Globus pallidus (tissue), 1 donor: ENCODE results near the gene SPAG16.

ENCODE experiments used
- DNase-seq: peaks from one replicate; pipeline ENCODE4 v3.0.0-alpha.2; 2015; ENCODE audit warnings: low spot score

SPAG16 gene

DNA sequence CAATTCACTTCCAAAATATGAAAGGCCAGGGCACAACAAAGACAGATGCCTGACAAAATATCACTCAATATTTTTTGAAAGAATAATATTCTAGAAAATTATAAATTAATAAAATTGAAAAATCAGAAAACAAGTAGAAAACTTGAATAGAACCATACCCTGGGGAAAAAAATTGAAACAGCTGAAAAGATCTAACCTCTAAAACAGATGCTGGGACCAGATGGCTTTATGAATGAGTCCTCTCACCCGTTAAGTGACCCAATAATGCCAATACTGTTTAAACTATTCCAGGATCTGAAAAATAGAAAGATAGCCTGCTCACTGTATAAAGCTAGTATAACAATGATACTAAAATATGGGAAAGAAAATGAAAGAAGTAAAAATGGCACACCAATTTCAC is 804.3 kb downstream of the SPAG16 start:
- DNase-seq: no peak

DNA sequence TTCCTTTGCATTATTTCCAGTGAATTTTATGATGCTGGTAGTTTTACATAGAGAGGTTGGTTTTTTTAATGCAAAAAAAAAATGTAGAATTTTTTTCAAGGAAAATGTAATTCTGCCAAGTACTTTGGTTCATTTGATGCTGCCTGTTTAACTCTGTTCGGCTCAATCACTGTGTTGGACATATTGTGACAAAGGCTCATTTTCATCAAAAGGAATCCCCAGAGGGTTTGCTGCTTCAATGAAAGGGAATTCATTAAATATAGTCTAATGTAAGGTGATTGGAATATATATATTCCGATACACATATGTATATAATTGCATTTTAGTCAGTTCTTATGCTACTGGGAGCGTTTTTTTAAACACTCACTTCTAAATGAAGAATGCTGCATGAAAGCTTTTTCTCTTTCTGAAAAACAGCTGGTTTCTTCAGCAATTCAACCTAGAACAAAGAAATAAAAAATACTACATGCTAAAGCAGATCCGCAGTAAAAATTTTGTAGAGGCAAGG is 812.0 kb downstream of the SPAG16 start:
- no peak for DNase-seq

DNA sequence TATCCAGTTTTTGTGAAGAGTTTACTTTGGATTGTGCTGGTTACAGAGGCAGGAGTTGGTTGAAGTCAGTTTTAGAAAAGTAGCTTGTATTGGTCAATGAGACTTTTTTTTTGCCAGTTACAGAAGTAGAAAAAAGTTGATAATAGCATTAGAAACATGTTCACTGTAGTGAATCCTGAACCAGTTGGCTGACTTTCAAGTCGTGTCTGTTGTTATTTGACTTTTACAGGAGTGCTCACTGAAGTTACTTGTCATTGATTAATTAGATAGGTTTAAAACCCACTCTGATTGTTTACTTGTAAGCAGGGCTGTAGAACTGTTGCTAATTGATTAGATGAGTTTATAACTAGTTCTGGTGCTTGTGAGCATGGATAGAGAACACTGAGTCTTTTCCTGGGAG is 814.5 kb downstream of the SPAG16 start:
- DNase-seq: no peak

DNA sequence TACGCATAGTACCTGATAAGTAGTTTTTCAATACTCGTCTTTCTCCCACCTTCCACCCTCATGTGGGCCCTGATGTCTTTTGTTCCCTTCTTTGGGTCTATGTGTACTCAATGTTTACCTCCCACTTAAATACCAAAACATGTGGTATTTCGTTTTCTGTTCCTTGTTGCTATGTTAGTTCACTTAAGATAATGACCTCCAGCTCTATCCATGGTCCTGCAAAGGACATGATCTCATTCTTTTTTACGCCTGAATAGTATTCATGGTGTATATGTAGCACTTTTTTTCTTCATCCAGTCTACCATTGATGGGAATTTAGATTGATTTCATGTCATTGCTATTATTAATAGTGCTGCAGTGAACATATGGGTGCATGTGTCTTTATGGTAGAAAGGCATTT is 816.2 kb downstream of the SPAG16 start:
- no peak for DNase-seq

DNA sequence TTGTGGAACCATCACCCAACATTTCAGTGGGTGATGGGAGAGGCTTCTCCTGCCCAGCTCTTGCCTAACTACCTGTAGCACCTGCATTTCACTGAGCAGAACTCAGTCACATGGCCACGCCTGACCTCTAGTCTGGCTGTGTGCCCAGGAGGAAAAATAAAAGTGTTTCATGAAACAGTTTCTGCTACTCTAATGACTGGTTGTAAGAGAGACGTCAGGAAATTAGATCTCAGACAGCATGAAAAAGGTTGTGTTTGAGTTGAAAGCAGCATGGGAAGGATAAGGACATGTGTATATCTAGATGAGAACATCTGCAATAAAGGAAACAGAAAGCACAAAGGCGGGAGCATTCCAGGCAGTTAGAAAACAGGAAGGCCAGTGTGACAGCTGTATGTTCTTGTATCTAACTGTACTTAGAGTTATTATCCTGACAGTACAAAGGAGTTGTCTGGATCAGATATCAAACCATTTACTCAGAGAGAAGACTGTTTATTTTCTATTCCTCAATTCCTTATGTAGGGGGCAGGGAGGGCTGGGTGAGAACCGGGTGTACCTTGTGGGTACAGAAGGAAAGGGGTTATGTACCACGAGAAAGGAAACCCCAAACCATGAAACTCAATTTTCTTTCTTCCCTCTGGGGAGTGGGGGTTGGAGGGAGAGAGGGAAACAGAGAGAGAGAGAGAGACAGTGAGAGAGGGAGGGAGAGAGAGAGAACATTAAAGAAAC is 819.2 kb downstream of the SPAG16 start:
- DNase-seq: no peak

DNA sequence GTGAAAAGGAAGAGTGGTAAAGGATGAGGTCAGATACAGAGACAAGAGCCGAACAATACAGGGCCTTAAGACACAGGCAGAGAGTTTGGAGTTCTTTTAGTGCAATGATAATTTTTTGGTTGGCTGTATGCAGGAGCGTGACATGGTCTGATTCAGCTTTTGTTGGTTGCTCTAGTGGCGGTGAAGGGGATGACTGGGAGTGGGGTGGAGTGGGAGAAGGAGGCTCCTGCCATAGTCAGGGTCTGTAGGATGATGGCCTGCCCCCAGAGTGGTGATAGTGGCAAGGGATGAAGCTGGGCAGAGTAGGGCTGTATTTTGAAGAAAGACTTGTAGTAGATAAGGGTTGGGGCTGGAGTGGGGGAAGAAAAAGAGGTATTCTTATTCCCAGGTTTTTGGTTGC is 820.0 kb downstream of the SPAG16 start:
- DNase-seq: no peak

DNA sequence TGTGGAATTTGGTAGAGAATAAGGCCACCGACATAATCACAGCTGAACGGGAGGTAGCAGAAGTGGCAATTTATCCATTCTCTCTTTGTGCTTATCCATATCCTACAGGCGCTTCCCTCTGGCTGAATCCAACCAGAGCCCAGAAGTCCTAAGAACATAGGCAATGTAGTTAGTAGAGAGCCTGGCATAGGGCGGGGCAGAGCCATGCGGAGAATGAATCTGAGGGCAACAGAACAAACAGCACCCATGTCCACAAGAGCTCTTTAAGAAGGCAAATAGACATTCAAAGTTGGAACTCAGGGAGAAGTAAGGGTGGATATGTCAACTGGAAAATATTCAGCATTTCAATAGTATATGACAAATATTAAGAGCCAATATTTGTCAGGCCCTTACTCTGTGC is 820.7 kb downstream of the SPAG16 start:
- no peak for DNase-seq

DNA sequence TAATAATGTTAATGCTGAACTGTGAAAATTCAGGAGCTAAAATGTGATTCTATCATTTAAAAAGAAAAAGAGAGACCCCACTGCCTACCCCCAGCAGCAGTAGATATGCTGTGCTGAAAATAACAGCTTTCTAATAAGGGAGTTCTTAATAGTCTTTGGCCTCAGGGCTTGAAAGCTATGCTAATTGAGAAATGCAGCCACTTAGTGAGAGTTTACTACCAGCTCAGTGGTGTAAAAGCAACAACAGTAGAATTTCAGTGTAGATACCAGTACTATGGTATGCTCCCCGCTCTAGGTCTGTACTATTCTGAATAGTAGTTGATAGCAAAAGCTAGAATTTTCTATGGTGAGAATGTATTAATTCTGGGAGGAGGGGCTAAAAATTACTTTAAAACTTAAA is 823.5 kb downstream of the SPAG16 start:
- no peak for DNase-seq

DNA sequence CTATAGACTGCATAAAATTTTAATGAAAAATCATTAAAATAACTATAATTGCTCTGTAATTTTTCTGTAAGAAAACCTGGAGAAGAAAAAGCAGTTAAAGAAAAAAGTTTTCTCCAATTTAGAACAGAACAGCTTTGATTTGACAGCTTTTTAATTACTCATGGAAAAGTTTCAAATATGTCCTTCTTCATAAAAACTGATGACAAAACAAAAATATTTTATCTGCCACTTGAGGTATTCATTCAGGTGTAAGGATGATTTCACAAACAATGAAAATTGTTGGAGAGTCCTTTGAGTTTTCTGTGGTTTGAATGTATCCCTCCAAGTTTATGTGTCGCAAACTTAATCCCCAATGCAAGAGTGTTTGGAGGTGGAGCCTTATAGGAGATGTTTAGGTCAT is 824.3 kb downstream of the SPAG16 start:
- DNase-seq: no peak

DNA sequence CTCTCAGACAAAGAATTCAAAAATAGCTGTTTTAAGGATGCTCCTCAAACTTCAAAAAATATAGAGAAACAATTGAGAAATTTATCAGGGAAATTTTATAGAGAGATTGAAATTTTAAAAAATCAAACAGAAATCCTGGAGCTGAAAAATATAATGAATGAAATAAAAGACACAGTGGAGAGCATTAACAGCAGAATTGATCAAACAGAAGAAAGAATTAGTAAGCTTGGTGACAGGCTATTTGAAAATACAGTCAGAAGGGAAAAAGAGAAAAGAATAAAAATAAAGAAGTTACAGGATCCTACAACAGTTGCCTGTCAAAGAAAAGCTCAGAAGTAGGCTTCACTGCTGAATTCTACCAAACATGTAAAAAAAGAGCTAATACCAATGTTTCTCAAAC is 832.8 kb downstream of the SPAG16 start:
- no peak for DNase-seq

DNA sequence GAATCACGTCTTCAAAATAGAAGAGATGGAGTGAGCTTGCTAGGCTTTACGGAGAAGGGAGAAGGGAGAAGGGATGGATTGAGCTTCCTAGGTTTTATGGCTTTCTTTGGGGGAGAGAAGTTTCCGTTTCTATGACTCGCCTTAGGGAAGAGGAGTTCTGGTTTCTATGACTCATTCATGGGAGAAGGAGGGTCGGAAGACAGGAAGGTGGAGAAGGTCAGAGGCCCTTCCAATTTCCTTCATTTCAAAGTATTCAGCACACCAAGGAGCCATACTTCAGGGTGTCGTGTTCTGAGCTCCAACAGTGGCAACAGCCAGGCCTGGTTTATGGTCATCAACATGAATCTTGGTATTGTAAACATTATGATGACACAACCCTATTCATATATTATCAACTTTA is 841.9 kb downstream of the SPAG16 start:
- no peak for DNase-seq

DNA sequence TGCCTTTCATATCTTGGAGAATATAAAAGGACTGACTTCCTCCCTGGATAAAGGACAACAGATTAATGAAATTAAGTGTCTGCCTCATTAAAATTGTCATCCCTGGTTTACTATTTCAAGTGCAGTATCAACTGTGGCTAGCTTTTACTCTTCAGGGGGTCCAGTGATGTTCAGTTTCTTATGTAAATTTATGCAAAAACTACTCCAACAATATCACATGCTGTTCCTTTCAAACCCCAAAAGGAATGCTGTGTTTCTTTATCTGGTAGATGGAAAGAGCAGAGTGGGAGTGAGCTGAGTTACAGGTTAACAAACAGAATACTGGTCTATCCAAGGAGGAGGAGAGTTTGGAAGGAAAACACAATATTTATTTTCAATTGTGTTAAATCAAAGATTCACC is 842.9 kb downstream of the SPAG16 start:
- no peak for DNase-seq

DNA sequence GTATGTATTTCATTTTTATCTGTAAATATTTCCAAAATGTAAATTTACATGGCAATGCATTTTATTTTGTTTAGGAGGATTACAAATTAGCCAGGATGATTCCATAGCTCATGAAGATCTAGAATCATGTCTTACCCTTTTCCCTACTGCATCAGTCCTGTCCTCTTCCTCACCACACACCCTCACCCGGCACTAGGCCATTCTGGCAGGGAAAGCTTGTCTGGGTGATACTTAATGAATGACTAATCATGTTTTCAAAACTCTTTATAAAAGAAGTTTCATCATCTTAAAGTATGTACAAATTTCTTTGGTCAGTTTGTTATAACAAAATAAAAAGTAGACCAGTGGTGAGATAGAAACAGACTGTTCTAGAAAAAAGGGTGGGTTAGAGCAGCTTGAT is 843.3 kb downstream of the SPAG16 start:
- no peak for DNase-seq

DNA sequence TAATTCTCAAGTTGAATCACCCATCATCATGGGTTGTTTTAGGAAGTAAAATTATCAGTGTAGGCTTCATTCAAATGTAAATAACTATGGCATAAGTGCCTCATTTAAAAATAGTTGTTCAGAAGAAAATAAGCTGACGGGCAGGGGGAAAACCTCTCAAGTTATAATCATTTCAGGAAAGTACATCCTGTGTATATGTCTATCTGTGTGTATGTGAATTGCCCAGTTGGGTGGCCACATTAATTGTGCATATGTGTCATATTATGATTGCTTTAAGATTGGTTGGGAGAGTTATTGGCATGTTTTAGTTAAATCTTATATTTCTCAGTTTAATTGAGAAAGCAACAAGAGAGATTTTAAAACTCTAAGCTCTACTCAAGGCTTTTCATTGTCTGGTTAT is 843.8 kb downstream of the SPAG16 start:
- no peak for DNase-seq

DNA sequence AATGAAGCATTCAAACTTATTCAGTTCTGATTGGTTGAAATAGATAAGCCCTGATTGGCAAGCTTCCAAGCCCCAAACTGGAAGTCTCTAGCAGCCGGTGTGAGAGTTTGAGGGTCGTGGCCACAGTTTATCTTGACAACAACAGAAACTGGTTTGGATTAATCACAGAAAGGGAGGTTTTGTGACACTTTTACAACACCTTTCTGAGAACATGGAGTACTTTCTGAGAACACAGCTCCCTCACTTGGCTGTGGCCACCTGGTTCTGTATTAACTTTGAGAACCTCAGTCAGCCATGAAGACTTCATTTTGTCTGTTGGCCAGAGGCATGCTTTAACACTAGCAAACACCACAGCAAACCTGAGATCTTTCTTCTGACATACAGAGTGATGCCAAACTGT is 845.9 kb downstream of the SPAG16 start:
- DNase-seq: no peak

DNA sequence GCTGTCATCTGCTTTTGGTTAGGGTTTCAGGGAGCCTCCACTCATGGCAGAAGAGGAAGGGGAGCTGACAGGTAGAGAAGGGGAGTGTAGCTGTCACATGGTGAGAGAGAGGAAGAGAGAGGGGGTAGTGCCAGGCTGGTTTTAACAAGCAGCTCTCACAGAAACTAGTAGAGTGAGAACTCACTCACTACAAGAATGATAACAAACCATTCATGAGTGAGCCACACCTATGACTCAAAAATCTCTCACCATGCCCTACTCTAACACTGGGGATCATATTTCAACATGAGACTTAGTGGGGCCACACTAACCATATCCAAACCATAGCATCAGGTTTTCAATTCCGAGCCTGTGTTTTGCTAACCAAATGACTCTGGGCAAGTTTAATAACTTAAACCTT is 851.7 kb downstream of the SPAG16 start:
- DNase-seq: no peak

DNA sequence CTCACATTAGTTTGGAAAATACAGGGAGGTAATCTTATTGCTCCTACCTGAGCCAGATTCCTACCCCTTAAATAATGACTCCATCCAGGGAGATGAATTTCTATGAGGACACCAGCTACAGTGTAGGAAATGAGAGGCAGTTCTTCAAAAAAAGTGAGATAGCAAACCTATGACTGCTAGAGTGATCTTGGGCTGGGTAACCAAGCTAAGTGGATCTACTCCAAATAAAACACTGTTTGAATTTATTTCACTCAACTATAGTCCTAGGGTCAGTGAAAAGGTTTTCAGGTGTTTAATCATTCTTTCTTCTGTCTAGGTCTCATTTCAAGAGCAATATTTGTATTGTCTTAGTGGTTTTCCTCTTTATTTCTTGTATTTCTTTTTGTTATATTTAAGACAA is 854.5 kb downstream of the SPAG16 start:
- no peak for DNase-seq

DNA sequence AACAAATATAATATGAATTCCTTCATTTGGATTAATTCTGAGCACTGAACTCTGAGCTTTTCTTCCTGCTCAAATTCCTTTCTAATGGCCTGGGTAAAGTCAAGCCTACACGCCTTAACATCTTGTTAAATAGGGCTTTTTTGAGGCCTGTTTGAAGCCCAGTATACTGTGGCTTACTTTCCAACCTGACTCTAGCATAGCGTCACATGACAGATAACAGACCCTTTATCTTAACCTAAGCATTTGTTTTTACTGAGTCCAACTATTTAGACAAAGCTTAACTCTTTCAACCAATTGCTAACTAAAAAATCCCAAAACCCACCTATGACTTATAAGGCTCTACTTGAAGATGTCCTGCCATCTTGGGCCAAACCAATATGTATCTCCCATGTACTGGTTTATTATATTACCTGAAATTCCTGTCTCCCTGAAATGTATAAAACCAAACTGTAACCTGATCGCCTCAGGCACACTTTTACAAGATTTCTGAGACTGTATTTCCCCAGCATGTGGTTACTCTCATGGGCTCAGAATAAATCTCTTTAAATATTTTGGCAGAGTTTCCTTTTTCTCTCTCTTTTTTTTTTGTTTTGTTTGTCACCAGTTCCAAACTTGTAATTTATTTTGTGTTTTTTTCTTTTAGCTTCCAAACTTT is 855.5 kb downstream of the SPAG16 start:
- DNase-seq: no peak

DNA sequence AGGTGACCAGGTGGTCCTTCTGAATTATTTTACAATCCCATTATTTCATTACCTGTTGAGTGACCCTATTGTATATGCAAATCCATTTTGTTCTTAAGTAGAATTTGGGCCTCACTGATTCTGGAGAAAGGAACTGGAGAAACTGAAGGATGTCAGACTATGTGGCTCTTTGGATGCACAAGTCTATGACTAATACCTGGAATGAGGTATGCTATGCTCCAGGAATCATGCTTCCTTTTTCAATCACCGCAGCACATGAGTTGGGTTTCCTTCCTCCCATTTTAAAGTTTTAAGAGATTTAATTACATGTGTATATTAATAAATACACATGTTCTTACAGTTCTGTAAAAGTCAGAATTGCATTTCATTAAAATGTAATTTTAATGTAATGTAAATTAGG is 872.7 kb downstream of the SPAG16 start:
- no peak for DNase-seq

DNA sequence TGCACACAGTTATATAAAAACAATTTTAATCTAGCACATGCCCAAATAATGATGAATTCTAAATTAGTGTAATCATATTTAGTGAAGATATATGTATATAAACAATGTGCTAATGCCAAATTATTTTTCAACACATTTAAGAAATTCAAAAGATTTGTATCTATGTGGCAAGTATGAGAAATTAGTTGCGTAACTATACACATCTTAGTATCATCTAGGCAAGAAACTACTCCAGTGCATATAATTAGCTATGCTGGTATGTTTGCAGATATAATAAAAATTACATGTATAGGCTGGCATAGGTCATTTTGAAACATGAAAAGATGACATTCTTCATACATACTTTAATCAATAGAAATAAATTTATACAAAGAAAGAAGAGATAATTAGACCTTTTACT is 874.6 kb downstream of the SPAG16 start:
- DNase-seq: no peak

DNA sequence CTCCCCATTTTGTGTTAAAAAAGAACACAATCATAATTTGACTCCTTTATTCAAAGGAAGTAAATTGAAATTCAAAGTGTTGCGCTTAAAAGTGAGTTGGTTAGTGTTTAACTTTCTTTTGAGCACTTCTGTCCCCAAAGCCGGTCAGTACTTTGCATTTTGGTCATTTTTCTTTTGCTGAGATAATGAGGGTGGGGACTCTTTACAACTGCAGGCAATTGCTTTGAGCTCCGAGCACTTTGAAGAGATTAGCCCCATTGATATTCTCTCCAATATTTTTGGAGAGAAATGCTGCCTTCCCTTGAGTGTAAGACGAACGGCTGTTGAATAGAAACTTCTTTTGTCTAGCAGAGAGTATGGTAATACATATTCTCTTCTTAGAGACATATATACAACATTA is 885.0 kb downstream of the SPAG16 start:
- no peak for DNase-seq

DNA sequence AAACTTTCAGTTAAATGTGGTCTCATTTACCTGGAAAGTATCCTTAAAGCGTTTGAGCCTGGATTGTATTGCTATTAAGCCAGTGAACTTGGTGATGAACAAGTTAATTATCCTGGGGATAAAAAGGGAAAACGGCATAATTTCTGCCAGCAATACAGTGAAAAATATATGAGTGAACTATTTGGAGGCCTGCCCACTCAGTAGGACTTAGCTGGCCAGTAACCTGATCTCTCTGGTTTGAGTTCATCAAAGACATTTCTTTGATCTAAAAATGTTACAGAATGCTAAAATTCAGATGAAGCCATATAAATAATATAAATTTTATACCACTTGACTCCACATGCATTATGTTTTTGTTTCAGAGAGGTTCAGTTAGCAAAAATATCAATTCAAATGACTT is 885.5 kb downstream of the SPAG16 start:
- no peak for DNase-seq

DNA sequence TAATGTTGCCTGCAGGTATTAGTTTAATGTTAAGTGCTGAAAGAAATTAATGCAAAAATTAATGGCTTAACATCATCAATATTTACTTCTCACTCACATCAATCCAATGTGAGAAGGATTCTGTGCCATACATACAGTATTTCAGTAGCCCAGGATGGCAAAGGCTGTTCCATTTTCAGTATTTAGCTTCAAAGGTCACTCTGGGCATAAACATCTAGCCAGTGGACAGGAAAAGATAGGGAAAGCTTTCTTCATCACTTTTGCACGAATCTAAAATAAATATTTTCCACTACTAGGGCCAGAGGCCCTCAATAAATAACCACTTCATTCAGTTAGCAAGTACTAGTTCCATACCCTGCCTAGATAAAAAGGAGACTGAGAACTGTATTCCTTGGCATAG is 890.3 kb downstream of the SPAG16 start:
- no peak for DNase-seq

DNA sequence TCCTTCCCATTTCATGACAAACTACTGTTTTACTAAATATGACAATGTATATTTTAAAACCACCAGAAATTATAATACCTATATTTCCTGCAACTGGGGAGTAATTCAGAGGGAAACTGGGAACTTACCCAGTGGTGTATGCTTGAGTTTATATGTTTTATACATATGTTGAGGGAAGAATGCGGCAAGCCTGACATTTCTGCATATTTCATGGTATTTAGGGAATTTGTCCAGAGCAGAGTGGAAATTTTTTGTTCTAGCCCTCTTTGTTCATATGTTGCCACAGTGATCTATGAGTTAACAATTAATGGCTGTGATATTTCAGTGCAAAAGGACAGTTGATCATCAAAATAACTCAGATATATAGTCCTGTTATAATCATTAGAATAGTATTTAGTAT is 895.8 kb downstream of the SPAG16 start:
- DNase-seq: no peak
